ENCODE data around the gene MSI2.

MSI2 gene

GRCh38 chr17:57715981-57716380, 459.7 kb downstream of the MSI2 start:
- TF ChIP-seq FOXM1 (IDR thresholded peaks at IDR 0.05; ENCODE audit: borderline replicate concordance): no peak
- no peak for TF ChIP-seq ARNT (IDR thresholded peaks at IDR 0.05)
- no peak for TF ChIP-seq HDGF (IDR thresholded peaks at IDR 0.05; ENCODE audit: borderline replicate concordance)
- ChIA-PET CTCF (no interaction called here), POLR2A (no interaction called here)
- no peak for DNase-seq (ENCODE audit: extremely low spot score)

GRCh38 chr17:57718878-57719277, 462.6 kb downstream of the MSI2 start:
- ChIA-PET POLR2A (no interaction called here), CTCF (interaction anchor here (0.8 kb wide), 1 partner anchor 47 kb away, joined by 5 read pairs; no protein-coding TSS in a partner anchor)
- DNase-seq (ENCODE audit: extremely low spot score): no peak
- TF ChIP-seq LEF1 (IDR thresholded peaks at IDR 0.05; ENCODE audit: borderline replicate concordance) (no peak), TARDBP (IDR thresholded peaks at IDR 0.05) (no peak), ELF4 (IDR thresholded peaks at IDR 0.05) (no peak), FOXK2 (IDR thresholded peaks at IDR 0.05) (no peak), FOXA1 (IDR thresholded peaks at IDR 0.05) (no peak), ZNF384 (IDR thresholded peaks at IDR 0.05) (no peak), FOXM1 (IDR thresholded peaks at IDR 0.05; ENCODE audit: borderline replicate concordance) (no peak), BHLHE40 (IDR thresholded peaks at IDR 0.05; ENCODE audit: borderline replicate concordance) (no peak), L3MBTL2 (conservative IDR thresholded peaks at IDR 0.05) (no peak), CTBP1 (IDR thresholded peaks at IDR 0.05; ENCODE audit: borderline replicate concordance) (no peak), NFRKB (IDR thresholded peaks at IDR 0.05) (no peak)

DNA sequence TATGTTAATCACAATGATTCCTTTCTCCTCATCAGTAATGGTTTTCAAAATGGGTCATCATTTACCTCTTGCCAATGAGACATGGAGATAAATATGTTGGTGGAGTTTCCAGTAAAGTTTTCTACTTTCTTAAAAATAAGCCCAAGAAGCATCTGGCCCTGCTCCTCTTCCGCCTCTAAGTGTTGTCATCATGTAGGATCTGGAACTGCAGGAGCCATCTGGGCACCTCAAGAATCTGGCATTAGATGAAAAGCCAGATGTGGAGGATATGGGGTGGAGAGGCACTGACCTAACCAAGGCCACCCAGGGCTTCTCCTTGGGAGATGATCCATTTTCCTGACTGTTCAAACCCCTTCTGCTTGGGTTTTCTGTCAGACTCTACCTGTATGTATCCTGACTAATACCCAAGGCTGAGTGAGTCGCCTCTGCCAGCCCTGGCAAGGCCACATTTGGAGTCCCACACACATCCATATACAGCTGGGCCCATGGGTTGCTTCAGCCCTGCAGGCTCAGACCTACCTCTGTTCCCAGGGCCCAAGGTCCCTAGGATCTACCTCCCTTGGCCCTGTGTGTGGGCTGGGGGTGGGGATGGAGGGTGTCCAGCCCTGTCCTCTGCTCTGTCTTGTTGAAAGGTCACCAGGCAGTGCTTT, 464.2 kb downstream of the MSI2 start:
- TF ChIP-seq FOXA1 (IDR thresholded peaks at IDR 0.05): no peak
- no peak for TF ChIP-seq TARDBP (IDR thresholded peaks at IDR 0.05)
- no peak for TF ChIP-seq SUZ12 (IDR thresholded peaks at IDR 0.05)
- TF ChIP-seq CTBP1 (IDR thresholded peaks at IDR 0.05; ENCODE audit: borderline replicate concordance): no peak
- TF ChIP-seq FOXM1 (IDR thresholded peaks at IDR 0.05; ENCODE audit: borderline replicate concordance): no peak
- TF ChIP-seq ARNT (IDR thresholded peaks at IDR 0.05): no peak
- no peak for TF ChIP-seq L3MBTL2 (conservative IDR thresholded peaks at IDR 0.05)
- TF ChIP-seq BHLHE40 (IDR thresholded peaks at IDR 0.05; ENCODE audit: borderline replicate concordance): no peak
- TF ChIP-seq, protein P1, sequence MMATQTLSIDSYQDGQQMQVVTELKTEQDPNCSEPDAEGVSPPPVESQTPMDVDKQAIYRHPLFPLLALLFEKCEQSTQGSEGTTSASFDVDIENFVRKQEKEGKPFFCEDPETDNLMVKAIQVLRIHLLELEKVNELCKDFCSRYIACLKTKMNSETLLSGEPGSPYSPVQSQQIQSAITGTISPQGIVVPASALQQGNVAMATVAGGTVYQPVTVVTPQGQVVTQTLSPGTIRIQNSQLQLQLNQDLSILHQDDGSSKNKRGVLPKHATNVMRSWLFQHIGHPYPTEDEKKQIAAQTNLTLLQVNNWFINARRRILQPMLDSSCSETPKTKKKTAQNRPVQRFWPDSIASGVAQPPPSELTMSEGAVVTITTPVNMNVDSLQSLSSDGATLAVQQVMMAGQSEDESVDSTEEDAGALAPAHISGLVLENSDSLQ (IDR thresholded peaks at IDR 0.05): no peak
- no peak for TF ChIP-seq LEF1 (IDR thresholded peaks at IDR 0.05; ENCODE audit: borderline replicate concordance)
- no peak for TF ChIP-seq ELF4 (IDR thresholded peaks at IDR 0.05)
- TF ChIP-seq HDGF (IDR thresholded peaks at IDR 0.05; ENCODE audit: borderline replicate concordance): no peak
- TF ChIP-seq SP1 (IDR thresholded peaks at IDR 0.05): no peak
- TF ChIP-seq ZNF384 (IDR thresholded peaks at IDR 0.05): no peak
- no peak for TF ChIP-seq NFRKB (IDR thresholded peaks at IDR 0.05)
- no peak for TF ChIP-seq FOXK2 (IDR thresholded peaks at IDR 0.05)
- CTCF ChIA-PET: interaction anchor here (0.6 kb wide), 2 partner anchors 27 to 125 kb away, joined by 3 to 4 read pairs; no protein-coding TSS in a partner anchor
- POLR2A ChIA-PET: no interaction called here
- DNase-seq (ENCODE audit: extremely low spot score): no peak

DNA sequence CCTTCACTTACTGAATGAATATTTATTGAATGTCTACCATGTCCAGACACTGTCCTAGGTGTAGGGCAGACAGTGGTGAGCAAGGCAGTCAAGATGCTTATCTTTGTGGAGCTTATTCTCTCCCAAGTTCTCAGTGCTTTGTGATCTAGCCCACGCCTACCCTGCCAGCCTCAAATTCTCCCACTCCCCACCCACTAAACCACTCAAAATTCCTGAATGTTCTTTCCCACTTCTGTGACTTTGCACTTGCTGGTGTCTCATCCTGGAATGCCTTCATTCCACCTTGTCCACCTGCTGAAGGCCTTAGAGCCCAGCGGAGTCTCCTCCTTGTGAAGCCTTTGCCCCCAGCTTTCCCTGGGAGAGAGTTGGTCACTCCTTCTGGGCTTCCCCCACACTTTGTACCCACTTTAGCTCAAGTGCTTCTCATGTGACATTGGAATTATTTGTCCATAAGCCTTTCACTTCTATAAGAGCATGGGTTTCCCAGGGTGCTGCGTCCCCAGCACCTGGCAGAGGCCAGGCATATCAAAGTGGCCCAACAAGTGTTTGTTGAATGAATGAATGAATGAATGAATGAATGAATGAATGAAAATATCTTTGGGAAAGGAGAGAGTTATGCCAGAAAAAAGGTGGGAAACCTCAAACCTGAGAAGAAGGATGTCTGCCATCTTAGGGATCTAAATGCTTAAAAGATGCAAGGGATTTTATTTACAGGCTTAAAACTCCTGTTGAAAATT, 465.8 kb downstream of the MSI2 start:
- ChIA-PET POLR2A (no interaction called here), CTCF (interaction anchor here (1.3 kb wide), 1 partner anchor 25 kb away, joined by 4 read pairs; no protein-coding TSS in a partner anchor)
- TF ChIP-seq ZNF384 (IDR thresholded peaks at IDR 0.05) (no peak), BHLHE40 (IDR thresholded peaks at IDR 0.05; ENCODE audit: borderline replicate concordance) (no peak), NFRKB (IDR thresholded peaks at IDR 0.05) (no peak), FOXM1 (IDR thresholded peaks at IDR 0.05; ENCODE audit: borderline replicate concordance) (no peak)
- TF ChIP-seq, protein P1 (IDR thresholded peaks at IDR 0.05): no peak
- no peak for DNase-seq (ENCODE audit: extremely low spot score)

- ChIA-PET CTCF (interaction anchor here (1.3 kb wide), 1 partner anchor 25 kb away, joined by 4 read pairs; no protein-coding TSS in a partner anchor), POLR2A (no interaction called here)
- DNase-seq (ENCODE audit: extremely low spot score): no peak
Observed at GRCh38 chr17:57722704-57723043, 466.4 kb downstream of the MSI2 start.

More at GRCh38 chr17:57722704-57723043, 466.4 kb downstream of the MSI2 start:
- TF ChIP-seq NFRKB (IDR thresholded peaks at IDR 0.05) (no peak), FOXK2 (IDR thresholded peaks at IDR 0.05) (no peak), ZNF384 (IDR thresholded peaks at IDR 0.05) (no peak), BHLHE40 (IDR thresholded peaks at IDR 0.05; ENCODE audit: borderline replicate concordance) (no peak), FOXM1 (IDR thresholded peaks at IDR 0.05; ENCODE audit: borderline replicate concordance) (no peak), CTBP1 (IDR thresholded peaks at IDR 0.05; ENCODE audit: borderline replicate concordance) (no peak), HDGF (IDR thresholded peaks at IDR 0.05; ENCODE audit: borderline replicate concordance) (no peak), FOXA1 (IDR thresholded peaks at IDR 0.05) (no peak), L3MBTL2 (conservative IDR thresholded peaks at IDR 0.05) (no peak), SP1 (IDR thresholded peaks at IDR 0.05) (no peak), ARNT (IDR thresholded peaks at IDR 0.05) (no peak), LEF1 (IDR thresholded peaks at IDR 0.05; ENCODE audit: borderline replicate concordance) (no peak), ELF4 (IDR thresholded peaks at IDR 0.05) (no peak), TARDBP (IDR thresholded peaks at IDR 0.05) (no peak), SUZ12 (IDR thresholded peaks at IDR 0.05) (no peak)
- TF ChIP-seq, protein P1 (IDR thresholded peaks at IDR 0.05): no peak

All from HEK293T (cell line).